ENCODE data around the gene GOSR1.
"Not testable (repeated sequence)": the region's sequence is repeated elsewhere in the genome, so short reads cannot be mapped to it uniquely, and the experiment has no call there.

The GOSR1 gene

DNA sequence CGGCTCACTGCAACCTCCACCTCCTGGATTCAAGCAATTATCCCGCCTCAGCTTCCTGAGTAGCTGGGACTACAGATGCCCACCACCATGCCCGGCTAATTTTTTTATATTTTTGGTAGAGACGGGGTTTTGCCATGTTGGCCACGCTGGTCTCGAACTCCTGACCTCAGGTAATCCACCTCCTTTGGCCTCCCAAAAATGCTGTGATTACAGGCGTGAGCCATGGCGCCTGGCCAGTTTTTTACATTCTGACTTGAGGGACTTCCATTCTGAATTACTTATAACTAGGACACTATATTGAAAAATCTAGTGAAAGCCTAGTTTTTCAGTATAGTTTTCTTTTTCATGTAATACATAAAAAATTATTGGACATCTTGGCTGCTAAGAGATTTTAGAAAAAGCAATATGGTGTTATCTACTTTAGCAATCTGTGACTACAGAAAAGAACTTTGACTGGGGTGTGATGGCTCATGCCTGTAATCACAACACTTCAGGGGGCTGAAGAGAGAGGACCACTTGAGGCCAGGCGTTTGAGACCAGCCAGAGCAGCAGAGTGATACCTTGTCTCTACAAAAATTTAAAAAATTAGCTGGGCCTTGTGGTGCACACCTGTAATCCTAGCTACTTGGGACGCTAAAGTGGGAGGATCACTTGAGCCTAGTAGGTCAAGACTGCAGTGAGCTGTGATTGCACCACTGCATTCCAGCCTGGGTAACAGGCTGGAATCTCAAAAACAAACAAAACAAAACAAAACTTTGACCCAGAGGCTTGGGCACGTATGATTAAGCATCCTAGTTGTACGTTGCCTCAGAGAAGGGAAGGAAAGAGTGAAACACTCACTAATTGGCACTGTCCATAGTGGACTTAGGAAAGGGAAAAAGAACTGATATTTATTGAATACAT is 26.8 kb upstream of the GOSR1 start:
- no peak for DNase-seq (ENCODE audit: low spot score)
- TF ChIP-seq, protein P1, sequence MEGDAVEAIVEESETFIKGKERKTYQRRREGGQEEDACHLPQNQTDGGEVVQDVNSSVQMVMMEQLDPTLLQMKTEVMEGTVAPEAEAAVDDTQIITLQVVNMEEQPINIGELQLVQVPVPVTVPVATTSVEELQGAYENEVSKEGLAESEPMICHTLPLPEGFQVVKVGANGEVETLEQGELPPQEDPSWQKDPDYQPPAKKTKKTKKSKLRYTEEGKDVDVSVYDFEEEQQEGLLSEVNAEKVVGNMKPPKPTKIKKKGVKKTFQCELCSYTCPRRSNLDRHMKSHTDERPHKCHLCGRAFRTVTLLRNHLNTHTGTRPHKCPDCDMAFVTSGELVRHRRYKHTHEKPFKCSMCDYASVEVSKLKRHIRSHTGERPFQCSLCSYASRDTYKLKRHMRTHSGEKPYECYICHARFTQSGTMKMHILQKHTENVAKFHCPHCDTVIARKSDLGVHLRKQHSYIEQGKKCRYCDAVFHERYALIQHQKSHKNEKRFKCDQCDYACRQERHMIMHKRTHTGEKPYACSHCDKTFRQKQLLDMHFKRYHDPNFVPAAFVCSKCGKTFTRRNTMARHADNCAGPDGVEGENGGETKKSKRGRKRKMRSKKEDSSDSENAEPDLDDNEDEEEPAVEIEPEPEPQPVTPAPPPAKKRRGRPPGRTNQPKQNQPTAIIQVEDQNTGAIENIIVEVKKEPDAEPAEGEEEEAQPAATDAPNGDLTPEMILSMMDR (IDR thresholded peaks at IDR 0.05; ENCODE audit: extremely low read depth, missing control alignments) = no peak

DNA sequence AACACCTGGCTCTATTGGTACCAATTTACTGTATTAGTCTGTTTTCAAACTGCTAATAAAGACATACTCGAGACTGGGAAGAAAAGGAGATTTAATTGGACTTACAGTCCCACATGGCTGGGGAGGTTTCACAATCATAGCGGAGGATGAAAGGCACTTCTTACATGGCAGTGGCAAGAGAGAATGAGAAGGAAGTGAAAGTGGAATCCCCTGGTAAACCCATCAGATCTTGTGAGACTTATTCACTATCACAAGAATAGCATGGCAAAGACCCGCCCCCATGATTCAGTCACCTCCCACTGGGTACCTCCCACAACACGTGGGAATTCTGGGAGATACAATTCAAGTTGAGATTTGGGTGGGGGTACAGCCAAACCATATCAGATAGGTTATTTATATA is 22.6 kb upstream of the GOSR1 start:
- TF ChIP-seq, protein P1 (IDR thresholded peaks at IDR 0.05; ENCODE audit: extremely low read depth, missing control alignments) = no peak
- no peak for DNase-seq (ENCODE audit: low spot score)

DNA sequence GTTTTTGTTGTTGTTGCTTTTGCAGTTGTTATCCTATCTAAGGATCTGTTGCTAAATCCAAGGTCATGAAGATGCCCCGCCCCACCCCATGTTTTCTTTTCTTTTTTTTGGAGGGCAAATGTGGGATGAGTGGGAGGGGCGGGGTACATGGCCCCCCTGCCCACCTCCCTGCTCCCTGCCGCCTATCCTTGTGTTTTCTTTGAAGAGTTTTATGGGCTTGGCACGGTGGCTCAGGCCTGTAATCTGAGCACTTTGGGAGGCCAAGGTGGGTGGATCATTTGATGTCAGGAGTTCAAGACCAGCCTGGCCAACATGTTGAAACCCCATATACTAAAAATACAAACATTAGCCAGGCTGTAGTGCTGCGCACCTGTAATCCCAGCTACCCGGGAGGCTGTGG is 18.8 kb upstream of the GOSR1 start:
- DNase-seq (ENCODE audit: low spot score) = no peak
- TF ChIP-seq, protein P1 (IDR thresholded peaks at IDR 0.05; ENCODE audit: extremely low read depth, missing control alignments) = no peak

DNA sequence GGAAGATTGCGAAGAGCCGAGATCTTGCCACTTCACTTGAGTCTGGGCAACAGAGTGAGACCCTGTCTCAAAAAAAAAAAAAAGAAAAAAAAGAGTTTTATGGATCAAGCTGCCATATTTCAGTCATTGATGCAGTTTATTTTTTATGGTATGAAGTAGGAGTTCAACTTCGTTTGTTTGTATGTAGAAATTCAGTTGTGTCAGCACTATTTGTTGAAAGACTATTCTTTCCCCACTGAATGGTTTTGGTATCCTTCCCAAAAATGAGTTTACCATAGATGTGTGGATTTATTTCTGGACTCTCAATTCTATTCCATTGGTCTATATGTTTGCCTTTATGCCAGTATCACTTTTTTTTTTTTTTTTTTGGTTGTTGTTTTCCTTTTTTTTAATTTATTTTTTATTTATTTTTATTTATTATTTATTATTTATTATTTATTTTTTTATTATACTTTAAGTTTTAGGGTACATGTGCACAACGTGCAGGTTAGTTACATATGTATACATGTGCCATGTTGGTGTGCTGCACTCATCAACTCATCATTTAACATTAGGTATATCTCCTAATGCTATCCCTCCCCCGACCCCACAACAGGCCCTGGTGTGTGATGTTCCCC is 18.3 kb upstream of the GOSR1 start:
- not testable (repeated sequence) for DNase-seq (ENCODE audit: low spot score)

DNA sequence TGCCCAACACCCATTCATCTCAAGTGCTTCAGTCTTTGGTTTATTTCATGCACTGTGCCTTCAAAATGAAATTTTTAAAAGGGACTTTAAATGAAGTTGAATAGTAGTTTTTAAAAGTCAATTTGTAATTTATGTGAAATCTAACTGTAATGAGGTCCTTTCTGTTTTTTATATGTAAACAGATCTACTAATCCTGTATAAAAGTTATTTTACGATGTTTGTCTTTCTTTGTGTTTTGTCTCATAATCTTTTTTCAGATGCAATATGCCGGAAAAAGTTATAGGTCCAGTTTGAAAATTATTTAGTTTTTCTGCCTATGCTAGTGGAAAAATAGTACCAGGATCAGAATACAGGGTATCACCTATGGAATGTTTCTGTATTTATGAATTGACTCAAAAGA is 8.7 kb upstream of the GOSR1 start:
- TF ChIP-seq, protein P1 (IDR thresholded peaks at IDR 0.05; ENCODE audit: extremely low read depth, missing control alignments) = no peak
- DNase-seq (ENCODE audit: low spot score) = no peak

DNA sequence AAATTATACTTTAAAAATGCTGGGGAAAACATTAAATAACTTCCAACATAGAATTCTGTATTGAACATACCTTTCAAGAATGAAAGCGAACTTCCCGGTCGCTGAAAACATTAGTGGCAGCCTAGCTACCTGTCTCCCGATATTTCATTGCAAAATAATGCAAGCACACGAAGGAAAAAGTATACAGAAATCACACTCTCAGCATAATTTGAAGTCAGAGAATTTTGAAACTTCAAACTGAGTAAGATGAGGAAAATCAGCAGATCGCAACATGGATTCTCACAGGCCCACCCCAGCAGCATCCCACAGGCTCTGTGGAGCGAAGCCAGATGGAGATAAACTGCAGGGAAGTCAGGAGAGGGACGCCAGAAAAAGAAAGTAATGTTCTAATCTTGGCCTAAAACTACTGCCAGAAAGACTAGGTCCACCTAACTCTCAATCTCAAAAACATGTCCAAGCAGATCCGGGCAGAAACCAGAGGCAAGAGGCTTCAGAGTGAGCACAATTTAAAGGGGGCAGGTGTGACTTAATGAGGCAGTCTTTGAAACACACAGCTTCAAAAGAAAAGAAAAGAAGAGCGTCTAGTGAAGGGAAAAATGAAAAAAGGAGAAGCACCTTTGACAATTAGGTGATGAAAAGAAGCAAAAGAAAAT is 4.8 kb upstream of the GOSR1 start:
- TF ChIP-seq, protein P1 (IDR thresholded peaks at IDR 0.05; ENCODE audit: extremely low read depth, missing control alignments) = no peak
- DNase-seq (ENCODE audit: low spot score) = no peak

DNA sequence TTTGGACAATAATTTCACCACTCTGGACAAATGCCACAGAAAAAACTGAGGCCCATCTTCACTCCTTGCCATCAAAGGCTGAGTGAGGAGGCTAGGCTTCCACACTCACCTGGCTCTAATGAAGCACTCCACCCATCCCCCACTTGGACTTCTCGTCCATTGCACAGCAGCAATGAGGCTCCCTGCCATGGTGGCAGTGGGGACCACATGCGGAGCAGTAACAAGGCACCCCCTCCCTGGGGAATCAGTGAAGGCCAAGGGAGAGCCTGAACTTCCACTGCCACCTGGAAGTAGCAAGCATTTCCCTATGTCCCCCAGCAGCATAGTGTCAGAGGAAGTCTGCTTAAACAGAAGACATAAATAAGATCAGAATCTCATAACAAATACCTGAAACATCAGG is 2.0 kb upstream of the GOSR1 start:
- TF ChIP-seq, protein P1 (IDR thresholded peaks at IDR 0.05; ENCODE audit: extremely low read depth, missing control alignments) = no peak
- no peak for DNase-seq (ENCODE audit: low spot score)
